Pericardium fibroblast (primary cell): ENCODE results near the gene ZNF583. TPM values are rescaled to one million over a fixed set of nuclear protein-coding genes. Genes with fewer than 3 reads are reported as not detected.

Experiments
- total RNA-seq: library from RNA; depleted of rRNA; stranded (reverse); fragments of >200 nt; gene quantifications from 2 replicates; pipeline ENCODE4 v1.2.3, GENCODE V29; 2015

Gene ZNF583
- 3.1 and 3.4 TPM in 2 replicates for total RNA-seq

GRCh38 chr19:56403764-56404704 lies at the start of gene ZNF583:
Gene ZNF583 (plus strand): TSS chr19:56404332. CDS start chr19:56407115, 2,783 bp downstream.

GRCh38 chr19:56393119-56394012 lies 10.8 kb upstream of the ZNF583 start, which contains the start of gene ZNF582:
Gene ZNF582 (minus strand): TSS chr19:56393534. CDS start chr19:56391752, 1,782 bp downstream.

Other genes with a start within 250 kb of the ZNF583 start
- not detected in 2 replicates for gene GALP, start 228.3 kb upstream of the ZNF583 start, total RNA-seq
- gene ZSCAN5B, start 206.5 kb upstream of the ZNF583 start, total RNA-seq: not detected in 2 replicates
- gene ZSCAN5C, start 202.1 kb upstream of the ZNF583 start, total RNA-seq: not detected in 2 replicates
- not detected in 2 replicates for gene EDDM13, start 131.6 kb upstream of the ZNF583 start, total RNA-seq
- gene ZSCAN5A, start 89.5 kb upstream of the ZNF583 start, total RNA-seq: 1.6 and 4.4 TPM in 2 replicates
- gene ZNF582, start 10.8 kb upstream of the ZNF583 start, total RNA-seq: 3.6 and 4.3 TPM in 2 replicates
- gene ZNF667, start 73.0 kb downstream of the ZNF583 start, total RNA-seq: 3.3 and 6.1 TPM in 2 replicates
- gene ZNF471, start 103.5 kb downstream of the ZNF583 start, total RNA-seq: 1.5 and 4.6 TPM in 2 replicates
- gene ZFP28, start 134.6 kb downstream of the ZNF583 start, total RNA-seq: 7.0 and 11.1 TPM in 2 replicates
- gene ZNF470, start 163.1 kb downstream of the ZNF583 start, total RNA-seq: 2.1 and 3.4 TPM in 2 replicates
- gene ZNF71, start 191.0 kb downstream of the ZNF583 start, total RNA-seq: 5.4 and 9.6 TPM in 2 replicates
- 0.09 TPM in 1 of 2 replicates, not detected in the other for gene SMIM17, start 238.8 kb downstream of the ZNF583 start, total RNA-seq